H9 (cell line): ENCODE measurements around the gene PRDM1. TPM values are rescaled to one million over a fixed set of nuclear protein-coding genes. Genes with fewer than 3 reads are reported as not detected.

ENCODE experiments used
- DNase-seq: peaks from one replicate; pipeline ENCODE4 v3.0.0-alpha.2; 2017
- H2AFZ ChIP-seq: one replicate; pipeline ENCODE4 v1.6.1; 2013; ENCODE audit warnings: mild to moderate bottlenecking, low read length, control low read depth, moderate library complexity
- H2AK5ac ChIP-seq: 2 replicates; pipeline ENCODE4 v1.6.1; 2013; ENCODE audit warnings: low read length, control low read depth, mixed read lengths; ENCODE audit not compliant: insufficient read length
- H2BK120ac ChIP-seq: one replicate; pipeline ENCODE4 v1.6.1; 2013; ENCODE audit warnings: low read depth, mild to moderate bottlenecking, low read length, control low read depth, inconsistent platforms; ENCODE audit not compliant: poor library complexity, severe bottlenecking
- H2BK12ac ChIP-seq: 2 replicates; pipeline ENCODE4 v1.6.1; 2013; ENCODE audit warnings: low read length, control low read depth, mixed read lengths, low read depth; ENCODE audit not compliant: insufficient read length
- H2BK15ac ChIP-seq: 2 replicates; pipeline ENCODE4 v1.6.1; 2013; ENCODE audit warnings: low read depth, low read length, control low read depth
- H2BK20ac ChIP-seq: one replicate; pipeline ENCODE4 v1.6.1; 2013; ENCODE audit warnings: low read depth, mild to moderate bottlenecking, low read length, control low read depth, inconsistent platforms; ENCODE audit not compliant: poor library complexity, severe bottlenecking
- H2BK5ac ChIP-seq: 2 replicates; pipeline ENCODE4 v1.6.1; 2013; ENCODE audit warnings: low read length, control low read depth, mixed read lengths; ENCODE audit not compliant: insufficient read length
- H3K14ac ChIP-seq: 2 replicates; pipeline ENCODE4 v1.6.1; 2013; ENCODE audit warnings: low read length, control low read depth; ENCODE audit not compliant: insufficient read depth
- H3K18ac ChIP-seq: 2 replicates; pipeline ENCODE4 v1.6.1; 2013; ENCODE audit warnings: low read depth, mild to moderate bottlenecking, mixed read lengths, low read length, control low read depth; ENCODE audit not compliant: insufficient read length
- H3K23ac ChIP-seq: 2 replicates; pipeline ENCODE4 v1.6.1; 2013; ENCODE audit warnings: low read length, control low read depth, mixed read lengths, low read depth; ENCODE audit not compliant: insufficient read length
- H3K23me2 ChIP-seq: 2 replicates; pipeline ENCODE4 v1.6.1; 2013; ENCODE audit warnings: low read depth, mild to moderate bottlenecking, mixed read lengths, low read length, control low read depth; ENCODE audit not compliant: insufficient read length, poor library complexity, severe bottlenecking
- H3K27ac ChIP-seq: 2 replicates; pipeline ENCODE4 v1.5.1; 2013; ENCODE audit warnings: low read length, control low read depth, mixed read lengths, low read depth; ENCODE audit not compliant: insufficient read length
- H3K27me3 ChIP-seq: 2 replicates; pipeline ENCODE4 v1.6.1; 2013; ENCODE audit warnings: low read length, control low read depth, inconsistent platforms; ENCODE audit not compliant: insufficient read depth
- H3K4ac ChIP-seq: 2 replicates; pipeline ENCODE4 v1.6.1; 2013; ENCODE audit warnings: low read depth, mild to moderate bottlenecking, control low read depth, inconsistent platforms, low read length, moderate library complexity
- H3K4me1 ChIP-seq: 2 replicates; pipeline ENCODE4 v1.6.1; 2013; ENCODE audit warnings: low read length, control low read depth, inconsistent platforms; ENCODE audit not compliant: insufficient read depth
- H3K4me2 ChIP-seq: 2 replicates; pipeline ENCODE4 v1.6.1; 2013; ENCODE audit warnings: low read length, control low read depth, mixed read lengths; ENCODE audit not compliant: insufficient read length, insufficient read depth
- H3K56ac ChIP-seq: 2 replicates; pipeline ENCODE4 v1.6.1; 2013; ENCODE audit warnings: low read depth, mild to moderate bottlenecking, mixed read lengths, low read length, control low read depth; ENCODE audit not compliant: insufficient read length
- H3K79me1 ChIP-seq: 2 replicates; pipeline ENCODE4 v1.6.1; 2013; ENCODE audit warnings: low read depth, mild to moderate bottlenecking, moderate library complexity, low read length, control low read depth, inconsistent platforms; ENCODE audit not compliant: insufficient read depth, poor library complexity, severe bottlenecking
- H3K79me2 ChIP-seq: 2 replicates; pipeline ENCODE4 v1.6.1; 2013; ENCODE audit warnings: low read length, control low read depth, inconsistent platforms; ENCODE audit not compliant: insufficient read depth
- H3K9ac ChIP-seq: 2 replicates; pipeline ENCODE4 v1.6.1; 2013; ENCODE audit warnings: low read length, control low read depth, mixed read lengths; ENCODE audit not compliant: insufficient read length; ENCODE audit errors: extremely low read depth
- H3K9me3 ChIP-seq: one replicate; pipeline ENCODE4 v1.6.1; 2013; ENCODE audit warnings: low read depth, low read length, inconsistent platforms; ENCODE audit not compliant: control insufficient read depth
- H3T11ph ChIP-seq: one replicate; pipeline ENCODE4 v1.6.1; 2013; ENCODE audit warnings: mild to moderate bottlenecking, low read length, control low read depth, inconsistent platforms
- H4K20me1 ChIP-seq: one replicate; pipeline ENCODE4 v1.6.1; 2013; ENCODE audit not compliant: control insufficient read depth, insufficient read length, insufficient read depth
- H4K5ac ChIP-seq: 2 replicates; pipeline ENCODE4 v1.6.1; 2013; ENCODE audit warnings: low read depth, mild to moderate bottlenecking, mixed read lengths, low read length, control low read depth; ENCODE audit not compliant: insufficient read length
- H4K8ac ChIP-seq: replicated peaks from 2 replicates; pipeline ENCODE4 v1.6.1; 2013; ENCODE audit warnings: low read length, control low read depth, mixed read lengths, low read depth; ENCODE audit not compliant: insufficient read length
- H4K91ac ChIP-seq: 2 replicates; pipeline ENCODE4 v1.6.1; 2013; ENCODE audit warnings: low read depth, mild to moderate bottlenecking, moderate library complexity, mixed read lengths, low read length, control low read depth; ENCODE audit not compliant: insufficient read length
- H3K27ac Mint-ChIP-seq, 3 experiments: 2 replicates in 2 of 3; 3 replicates in 1 of 3; pipeline ENCODE4 v1.8.0; 2020 to 2021; ENCODE audit warnings: mixed read lengths in 3 of 3, mild to moderate bottlenecking in 1 of 3, moderate library complexity in 1 of 3
- H3K27me3 Mint-ChIP-seq: 2 replicates; pipeline ENCODE4 v1.8.0; 2021; ENCODE audit warnings: low read depth, mild to moderate bottlenecking, moderate library complexity, mixed read lengths
- H3K36me3 Mint-ChIP-seq, 3 experiments: 2 replicates in 2 of 3; 3 replicates in 1 of 3; pipeline ENCODE4 v1.8.0; 2020 to 2021; ENCODE audit warnings: low read depth in 3 of 3, mixed read lengths in 3 of 3; ENCODE audit not compliant: insufficient read depth in 1 of 3
- H3K4me1 Mint-ChIP-seq, 2 experiments: 2 replicates each; pipeline ENCODE4 v1.8.0; 2020; ENCODE audit warnings: mixed read lengths in 2 of 2
- H3K4me3 Mint-ChIP-seq, 2 experiments: 2 replicates in 1 of 2; 3 replicates in 1 of 2; pipeline ENCODE4 v1.8.0; 2020 to 2021; ENCODE audit warnings: mild to moderate bottlenecking in 2 of 2, mixed read lengths in 2 of 2, moderate library complexity in 1 of 2
- H3K9me3 Mint-ChIP-seq, 2 experiments: 2 replicates in 1 of 2; 3 replicates in 1 of 2; pipeline ENCODE4 v1.8.0; 2020; ENCODE audit warnings: mild to moderate bottlenecking in 2 of 2, mixed read lengths in 2 of 2, moderate library complexity in 1 of 2
- WGBS: extraction: QIAGEN DNeasy Blood & Tissue Kit; methylation state at CpG from one replicate; pipeline ENCODE4 v1.1.7; 2013; ENCODE audit warnings: missing lambda C conversion rate, low lambda C conversion rate, mixed read lengths; ENCODE audit not compliant: insufficient read length; ENCODE audit errors: extremely low coverage; 5-methylcytosine and 5-hydroxymethylcytosine counted together
- total RNA-seq: library from RNA; stranded (reverse); gene quantifications from 2 replicates; pipeline ENCODE4 v1.2.1, GENCODE V29; 2021
- TF ChIP-seq, protein P1 (sequence below): fragments of 200-600 bp; sonication (generic); conservative IDR thresholded peaks from 3 replicates; pipeline ENCODE4 v1.8.0; 2021; ENCODE audit warnings: antibody characterized with exemption, mild to moderate bottlenecking

Gene PRDM1
- total RNA-seq, 1 experiment from 2014 or later: 2.9 TPM

DNA sequence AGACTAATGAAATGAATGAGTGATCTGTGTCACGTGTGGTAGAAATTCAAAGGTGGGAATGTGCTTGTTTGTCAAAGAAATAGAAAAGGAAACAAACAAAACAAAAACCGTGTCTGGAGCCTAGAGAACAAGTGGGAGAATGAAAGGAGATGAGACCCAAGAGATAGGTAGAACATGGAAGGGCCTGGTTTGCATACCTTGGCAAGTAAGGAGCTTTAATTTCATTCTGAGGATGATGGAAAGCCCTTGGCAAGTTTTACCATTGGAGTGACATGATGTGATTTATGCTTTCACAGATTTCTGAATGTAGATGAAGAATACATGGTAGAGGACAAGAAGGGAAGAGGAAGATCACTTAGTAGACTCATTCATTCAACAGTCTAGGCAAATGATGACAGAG lies 26.8 kb upstream of the PRDM1 start:
- Histone ChIP-seq H2BK120ac (no peak overlapping the region), H3K4me2 (no peak overlapping the region)

More for the DNA sequence above, 26.8 kb upstream of the PRDM1 start:
- no peak overlapping the region for H3K56ac ChIP-seq
- H3K27me3 ChIP-seq: no peaks in the 10 kb centered on the region; the same call in 1 of the 2 replicates
- no peaks in the 10 kb centered on the region for H3K23me2 ChIP-seq
- no peak overlapping the region for H3K4ac ChIP-seq
- Mint-ChIP-seq H3K36me3 (no peaks in the 10 kb centered on the region), H3K27ac (no peak overlapping the region), H3K9me3 (no peaks in the 10 kb centered on the region), H3K27me3 (no peaks in the 10 kb centered on the region), H3K4me3 (no peak overlapping the region), H3K4me1 (peaks cover 9 to 11% of the 10 kb centered on the region in 2 experiments)
- TF ChIP-seq, protein P1, sequence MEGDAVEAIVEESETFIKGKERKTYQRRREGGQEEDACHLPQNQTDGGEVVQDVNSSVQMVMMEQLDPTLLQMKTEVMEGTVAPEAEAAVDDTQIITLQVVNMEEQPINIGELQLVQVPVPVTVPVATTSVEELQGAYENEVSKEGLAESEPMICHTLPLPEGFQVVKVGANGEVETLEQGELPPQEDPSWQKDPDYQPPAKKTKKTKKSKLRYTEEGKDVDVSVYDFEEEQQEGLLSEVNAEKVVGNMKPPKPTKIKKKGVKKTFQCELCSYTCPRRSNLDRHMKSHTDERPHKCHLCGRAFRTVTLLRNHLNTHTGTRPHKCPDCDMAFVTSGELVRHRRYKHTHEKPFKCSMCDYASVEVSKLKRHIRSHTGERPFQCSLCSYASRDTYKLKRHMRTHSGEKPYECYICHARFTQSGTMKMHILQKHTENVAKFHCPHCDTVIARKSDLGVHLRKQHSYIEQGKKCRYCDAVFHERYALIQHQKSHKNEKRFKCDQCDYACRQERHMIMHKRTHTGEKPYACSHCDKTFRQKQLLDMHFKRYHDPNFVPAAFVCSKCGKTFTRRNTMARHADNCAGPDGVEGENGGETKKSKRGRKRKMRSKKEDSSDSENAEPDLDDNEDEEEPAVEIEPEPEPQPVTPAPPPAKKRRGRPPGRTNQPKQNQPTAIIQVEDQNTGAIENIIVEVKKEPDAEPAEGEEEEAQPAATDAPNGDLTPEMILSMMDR: no peak
- H2BK5ac ChIP-seq: no peak overlapping the region
- H3K4me1 ChIP-seq: peaks cover 3% of the 10 kb centered on the region
- H2BK12ac ChIP-seq: no peak overlapping the region
- no peak overlapping the region for H2AK5ac ChIP-seq
- no peak overlapping the region for H2AFZ ChIP-seq
- H4K91ac ChIP-seq: no peak overlapping the region
- H4K5ac ChIP-seq: no peak overlapping the region
- H3K14ac ChIP-seq: no peak overlapping the region
- H3K23ac ChIP-seq: no peak overlapping the region
- H3K27ac ChIP-seq: no peak overlapping the region
- H3K9me3 ChIP-seq: no peaks in the 10 kb centered on the region
- WGBS: no CpG with 5 or more reads among the region's 2 CpGs
- H4K8ac ChIP-seq: no peak overlapping the region
- no peaks in the 10 kb centered on the region for H3K79me1 ChIP-seq
- H2BK20ac ChIP-seq: no peak overlapping the region
- H3T11ph ChIP-seq: no peak overlapping the region
- no peak for DNase-seq
- H4K20me1 ChIP-seq: no peaks in the 10 kb centered on the region
- H3K9ac ChIP-seq: no peak overlapping the region
- H2BK15ac ChIP-seq: no peak overlapping the region
- no peaks in the 10 kb centered on the region for H3K79me2 ChIP-seq
- no peak overlapping the region for H3K18ac ChIP-seq
